ENCODE data around the gene BMAL2. TPM values are rescaled to one million over a fixed set of nuclear protein-coding genes. Genes with fewer than 3 reads are reported as not detected.

BMAL2 gene
- polyA plus RNA-seq, 1 experiment, result 3.6 TPM

- CTCF ChIA-PET, result no interaction called here
- no peak overlapping the region for H3K4me3 ChIP-seq (ENCODE audit: low read depth, low read length)
- no peaks in the 10 kb centered on the region for H3K27me3 ChIP-seq (ENCODE audit: control insufficient read depth, insufficient read depth, low read length)
- POLR2A ChIA-PET, result no interaction called here
- no peaks in the 10 kb centered on the region for H3K36me3 ChIP-seq (ENCODE audit: control insufficient read depth, insufficient read depth, low read length)
- TF ChIP-seq CTCF (IDR thresholded peaks at IDR 0.05; ENCODE audit: insufficient read depth, low read depth, low read length), result no peak
- no peak for DNase-seq (ENCODE audit: low read depth)
Measured at GRCh38 chr12:27290501-27291168, 42.0 kb upstream of the BMAL2 start.

GRCh38 chr12:27291862-27292261 lies 40.8 kb upstream of the BMAL2 start:
- no peaks in the 10 kb centered on the region for H3K36me3 ChIP-seq (ENCODE audit: control insufficient read depth, insufficient read depth, low read length)
- no peak for TF ChIP-seq CTCF (IDR thresholded peaks at IDR 0.05; ENCODE audit: insufficient read depth, low read depth, low read length)
- DNase-seq (ENCODE audit: low read depth), result no peak
- ChIA-PET CTCF (no interaction called here), POLR2A (no interaction called here)
- no peak overlapping the region for H3K4me3 ChIP-seq (ENCODE audit: low read depth, low read length)
- no peaks in the 10 kb centered on the region for H3K27me3 ChIP-seq (ENCODE audit: control insufficient read depth, insufficient read depth, low read length)

GRCh38 chr12:27292718-27293117 lies 39.9 kb upstream of the BMAL2 start:
- H3K36me3 ChIP-seq (ENCODE audit: control insufficient read depth, insufficient read depth, low read length), result no peaks in the 10 kb centered on the region
- TF ChIP-seq CTCF (IDR thresholded peaks at IDR 0.05; ENCODE audit: insufficient read depth, low read depth, low read length), result no peak
- ChIA-PET POLR2A (no interaction called here), CTCF (no interaction called here)
- H3K4me3 ChIP-seq (ENCODE audit: low read depth, low read length), result no peak overlapping the region
- H3K27me3 ChIP-seq (ENCODE audit: control insufficient read depth, insufficient read depth, low read length), result no peaks in the 10 kb centered on the region
- no peak for DNase-seq (ENCODE audit: low read depth)

GRCh38 chr12:27293463-27293862 lies 39.2 kb upstream of the BMAL2 start:
- Histone ChIP-seq H3K36me3 (ENCODE audit: control insufficient read depth, insufficient read depth, low read length) (no peaks in the 10 kb centered on the region), H3K4me3 (ENCODE audit: low read depth, low read length) (no peak overlapping the region), H3K27me3 (ENCODE audit: control insufficient read depth, insufficient read depth, low read length) (no peaks in the 10 kb centered on the region)
- ChIA-PET POLR2A (no interaction called here), CTCF (no interaction called here)
- TF ChIP-seq CTCF (IDR thresholded peaks at IDR 0.05; ENCODE audit: insufficient read depth, low read depth, low read length), result no peak
- no peak for DNase-seq (ENCODE audit: low read depth)

- H3K4me3 ChIP-seq (ENCODE audit: low read depth, low read length), result no peak overlapping the region
- H3K36me3 ChIP-seq (ENCODE audit: control insufficient read depth, insufficient read depth, low read length), result no peaks in the 10 kb centered on the region
- TF ChIP-seq CTCF (IDR thresholded peaks at IDR 0.05; ENCODE audit: insufficient read depth, low read depth, low read length), result no peak
- ChIA-PET POLR2A (no interaction called here), CTCF (interaction anchor here (1.1 to 1.7 kb wide), 5 partner anchors 8 to 281 kb away, joined by 3 to 10 read pairs (median 3); no protein-coding TSS in a partner anchor)
- H3K27me3 ChIP-seq (ENCODE audit: control insufficient read depth, insufficient read depth, low read length), result no peaks in the 10 kb centered on the region
- DNase-seq (ENCODE audit: low read depth), result no peak
Measured at GRCh38 chr12:27296674-27297073, 36.0 kb upstream of the BMAL2 start.

Measured in BJ (cell line).